GM21717 (cell line): ENCODE results near the gene RPIA.
"Not testable (repeated sequence)": the region's sequence is repeated elsewhere in the genome, so short reads cannot be mapped to it uniquely, and the experiment has no call there.

Source experiments
- ATAC-seq: cut with Tn5 transposase; IDR thresholded peaks from one replicate; pipeline ENCODE4 v1.9.1; 2021; ENCODE audit warnings: mild to moderate bottlenecking, moderate library complexity; ENCODE audit not compliant: unreplicated experiment

Gene RPIA

GRCh38 chr2:88733155-88733902, 41.9 kb downstream of the RPIA start:
- no peak for ATAC-seq

- ATAC-seq = no peak
Measured at GRCh38 chr2:88735133-88735532, 43.7 kb downstream of the RPIA start.

- ATAC-seq = no peak
Measured at GRCh38 chr2:88735853-88736252, 44.4 kb downstream of the RPIA start.

- no peak for ATAC-seq
Measured at GRCh38 chr2:88736437-88736836, 45.0 kb downstream of the RPIA start.

- ATAC-seq = no peak
Measured at GRCh38 chr2:88737385-88737784, 45.9 kb downstream of the RPIA start.

DNA sequence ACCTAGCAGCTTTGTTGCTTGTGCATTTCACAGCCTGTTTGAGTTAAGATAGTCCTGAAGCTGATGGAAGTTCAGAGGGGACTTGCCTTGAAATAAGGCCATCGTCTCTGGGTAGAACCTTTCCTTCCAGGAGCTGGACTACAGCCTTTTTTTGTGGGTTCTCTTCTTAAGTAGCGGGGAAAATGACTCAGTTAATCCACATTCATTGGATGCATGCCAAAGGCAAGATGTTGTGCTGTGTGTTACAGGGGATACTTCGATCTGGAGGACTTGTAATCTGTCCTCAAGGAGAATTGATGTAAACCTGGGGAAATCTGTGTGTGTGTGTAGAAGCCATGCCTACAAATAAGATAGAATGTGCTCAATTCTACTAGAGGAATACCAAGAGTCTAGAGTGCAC, 46.8 kb downstream of the RPIA start:
- no peak for ATAC-seq

DNA sequence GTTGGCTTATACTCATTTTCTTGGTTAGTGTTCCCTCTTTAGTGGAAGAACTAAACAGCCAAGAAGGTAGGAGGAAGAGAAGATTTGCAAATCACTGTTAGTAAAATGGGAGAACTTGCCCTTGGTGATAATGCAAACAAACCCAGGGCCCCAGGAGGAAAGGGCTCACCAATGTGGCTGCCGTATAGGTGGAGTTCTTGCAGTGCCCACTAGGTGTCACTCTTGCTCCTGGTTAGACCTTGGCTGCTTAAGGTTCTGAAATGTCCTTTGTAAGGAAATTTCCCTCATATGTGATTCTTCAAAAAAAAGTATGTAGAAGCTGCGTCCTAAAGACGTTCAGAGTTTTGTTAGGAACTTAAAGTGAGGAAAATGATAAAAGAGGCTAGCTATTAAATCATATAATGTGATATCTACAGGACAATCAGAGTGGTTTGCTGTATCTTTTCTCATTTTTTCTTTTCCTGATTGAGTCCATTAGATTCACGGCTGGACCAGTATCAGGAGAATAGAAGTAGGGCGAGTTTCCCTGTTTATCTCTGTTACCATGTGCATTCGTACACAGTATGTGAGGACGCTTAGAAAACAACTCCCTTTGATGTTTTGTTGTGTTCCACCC, 48.6 kb downstream of the RPIA start:
- peak; percentile 86 for ATAC-seq

DNA sequence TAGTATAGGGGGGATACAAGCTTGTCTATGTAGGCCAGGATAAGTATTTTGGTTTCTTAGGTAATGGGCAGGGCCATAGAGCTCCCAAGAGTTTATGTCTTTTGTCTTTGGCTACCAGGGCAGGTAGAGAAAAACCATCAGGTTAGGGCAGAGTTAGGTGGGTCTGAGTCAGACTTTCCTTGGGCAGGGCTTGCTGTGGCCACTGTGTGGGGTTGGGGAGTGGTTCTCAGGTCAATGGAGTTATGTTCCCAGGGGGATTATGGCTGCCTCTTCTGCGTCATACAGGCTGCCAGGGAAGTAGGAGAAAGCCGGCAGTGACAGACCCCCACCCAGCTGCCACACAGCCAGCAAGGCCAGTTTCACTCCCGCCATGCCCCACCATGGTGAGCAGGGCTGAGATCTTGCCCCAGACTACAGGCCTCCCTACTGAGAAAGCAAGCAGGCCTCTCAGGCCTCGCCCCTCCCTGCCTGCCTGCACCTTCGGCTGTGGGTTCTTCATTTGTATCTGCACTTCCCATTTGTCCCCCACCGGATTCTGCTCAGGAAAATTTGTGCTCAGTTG, 55.5 kb downstream of the RPIA start:
- no peak for ATAC-seq

DNA sequence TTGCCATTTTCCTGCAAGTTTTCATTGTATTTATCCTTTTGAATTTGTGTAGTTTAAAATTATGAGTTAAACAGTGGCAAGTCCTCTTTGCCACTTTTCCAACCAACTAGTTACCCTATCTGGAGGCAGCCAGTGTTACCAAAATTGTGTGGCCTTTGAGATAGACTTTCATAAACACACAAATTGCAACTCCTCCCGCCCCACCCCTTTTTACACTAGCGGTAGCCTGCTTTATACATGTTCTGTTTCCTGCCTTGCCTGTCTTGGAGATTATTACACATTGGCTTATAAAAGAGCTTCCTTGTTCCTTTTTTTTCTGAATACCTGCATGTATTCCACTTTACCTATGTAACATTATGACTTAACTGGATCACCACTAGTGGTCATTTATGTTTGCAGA, 56.5 kb downstream of the RPIA start:
- no peak for ATAC-seq

GRCh38 chr2:88751768-88752167, 60.3 kb downstream of the RPIA start:
- no peak for ATAC-seq

DNA sequence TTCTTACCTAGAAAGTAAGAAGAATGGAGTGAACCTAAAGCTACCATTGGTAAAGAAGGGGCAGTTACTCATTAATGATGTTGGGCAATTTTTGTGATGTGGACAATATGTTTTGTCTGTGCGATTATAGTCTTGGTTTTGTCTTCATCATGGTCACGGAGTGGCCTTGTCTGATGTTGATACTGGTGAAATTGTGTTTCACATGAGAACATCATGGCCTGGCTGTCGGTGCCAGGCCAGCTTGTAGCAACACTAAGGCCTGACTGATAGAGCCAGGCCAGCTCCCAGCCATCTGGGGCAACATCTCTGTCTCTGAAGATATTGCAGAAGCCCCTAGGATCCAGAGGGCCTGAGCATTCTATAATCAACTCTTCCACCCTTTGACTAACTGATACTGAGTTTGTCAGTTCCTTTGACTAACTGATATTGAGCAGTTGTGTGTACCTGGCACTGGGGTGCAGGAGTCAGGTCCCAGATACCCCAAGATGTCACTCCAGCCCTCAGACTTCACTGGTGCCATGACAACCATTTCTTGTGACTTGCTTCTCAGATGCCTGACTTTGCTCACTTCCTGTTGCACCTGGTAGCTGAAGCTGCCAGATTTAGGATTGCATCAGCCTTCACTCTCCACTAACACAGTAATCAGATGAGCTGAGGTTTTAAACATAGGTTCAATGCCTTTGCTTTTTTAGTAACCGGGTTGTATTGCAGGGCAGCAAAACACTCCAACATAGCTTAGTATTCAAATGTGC, 62.5 kb downstream of the RPIA start:
- peak; percentile 95 for ATAC-seq

DNA sequence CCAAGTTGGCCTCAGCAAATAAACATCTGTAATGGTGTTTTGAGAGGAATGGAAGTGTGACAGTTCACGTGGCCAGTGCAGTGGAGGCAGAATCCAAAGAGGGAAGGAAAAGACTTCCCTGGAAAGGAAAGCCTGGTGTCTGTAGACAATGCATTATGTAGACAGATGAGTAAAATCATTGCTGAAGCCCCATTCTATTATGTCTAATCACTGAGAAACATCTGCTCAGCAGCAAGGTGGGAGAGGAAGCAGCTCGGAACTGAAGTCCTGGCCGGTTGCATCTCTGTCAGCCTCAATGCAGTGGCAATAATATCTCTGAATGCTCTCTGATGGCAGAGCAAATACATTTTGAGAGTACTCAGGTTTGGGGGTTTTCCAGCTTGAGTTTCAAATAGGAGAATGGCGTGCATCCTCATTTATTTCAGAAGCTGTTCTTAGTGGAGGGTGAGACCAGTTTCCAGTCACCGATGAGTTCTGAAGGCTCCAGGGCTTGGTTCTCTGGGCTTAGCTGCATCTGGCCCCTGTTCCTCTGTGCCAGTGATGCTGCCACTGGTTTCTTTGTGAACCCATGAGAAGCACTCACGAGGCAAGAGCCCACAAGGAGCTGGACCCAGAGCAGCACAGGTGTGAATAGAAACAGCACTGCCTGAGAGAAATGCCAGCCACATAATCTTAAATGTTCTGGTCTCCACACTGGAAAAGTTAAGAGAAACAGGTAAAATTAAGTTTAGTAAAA, 63.3 kb downstream of the RPIA start:
- ATAC-seq = peak; percentile 39

DNA sequence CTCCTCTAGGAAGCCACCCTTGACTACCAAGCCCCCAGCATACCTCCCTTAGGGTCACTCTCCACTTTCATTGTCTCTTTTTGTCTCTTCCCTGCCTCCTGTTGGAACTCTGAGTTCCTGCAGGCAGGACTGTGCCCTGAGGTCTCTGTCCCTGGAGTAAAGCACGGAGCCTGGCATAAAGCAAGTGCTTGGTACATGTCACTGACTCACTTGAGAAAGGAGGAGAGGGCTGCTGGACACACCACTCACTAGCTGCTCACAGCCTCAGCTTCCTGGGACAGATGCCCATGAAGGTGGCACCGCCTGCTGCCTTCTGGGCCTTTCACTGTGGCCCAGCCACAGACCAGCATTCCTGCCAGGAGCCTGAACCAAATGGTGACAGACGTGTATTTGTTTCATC, 64.4 kb downstream of the RPIA start:
- no peak for ATAC-seq

DNA sequence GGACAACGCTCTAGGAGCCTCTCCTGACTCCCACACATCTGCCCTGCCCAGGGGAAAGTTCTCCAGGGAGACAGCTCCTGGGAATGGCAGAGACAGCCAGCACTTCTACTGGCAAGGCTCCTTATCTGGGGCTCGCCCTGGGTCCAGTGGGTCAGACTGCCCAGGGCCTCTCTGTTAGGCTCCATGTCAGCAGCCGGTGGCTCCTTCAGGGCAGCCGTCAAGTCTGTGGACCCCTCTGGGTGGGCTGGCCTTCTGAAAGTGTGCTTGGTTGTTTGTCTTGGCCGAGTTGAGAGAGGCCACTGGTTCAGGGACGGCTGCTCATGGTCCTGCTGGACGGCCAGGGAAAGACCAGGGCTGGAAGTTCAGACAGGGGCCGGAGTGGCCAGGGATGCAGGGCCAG, 65.6 kb downstream of the RPIA start:
- ATAC-seq = no peak

DNA sequence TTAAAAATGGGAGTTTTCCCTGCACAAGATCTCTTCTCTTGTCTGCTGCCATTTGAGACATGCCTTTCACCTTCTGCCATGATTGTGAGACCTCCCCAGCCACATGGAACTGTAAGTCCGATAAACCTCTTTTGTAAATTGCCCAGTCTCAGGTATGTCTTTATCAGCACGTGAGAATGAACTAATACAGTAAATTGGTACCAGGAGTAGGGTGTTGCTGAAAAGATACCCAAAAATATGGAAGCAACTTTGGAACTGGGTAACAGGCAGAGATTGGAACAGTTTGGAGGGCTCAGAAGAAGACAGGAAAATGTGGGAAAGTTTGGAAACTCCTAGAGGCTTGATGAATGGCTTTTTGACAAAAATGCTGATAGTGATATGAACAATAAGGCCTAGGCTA, 67.2 kb downstream of the RPIA start:
- ATAC-seq = not testable (repeated sequence)

DNA sequence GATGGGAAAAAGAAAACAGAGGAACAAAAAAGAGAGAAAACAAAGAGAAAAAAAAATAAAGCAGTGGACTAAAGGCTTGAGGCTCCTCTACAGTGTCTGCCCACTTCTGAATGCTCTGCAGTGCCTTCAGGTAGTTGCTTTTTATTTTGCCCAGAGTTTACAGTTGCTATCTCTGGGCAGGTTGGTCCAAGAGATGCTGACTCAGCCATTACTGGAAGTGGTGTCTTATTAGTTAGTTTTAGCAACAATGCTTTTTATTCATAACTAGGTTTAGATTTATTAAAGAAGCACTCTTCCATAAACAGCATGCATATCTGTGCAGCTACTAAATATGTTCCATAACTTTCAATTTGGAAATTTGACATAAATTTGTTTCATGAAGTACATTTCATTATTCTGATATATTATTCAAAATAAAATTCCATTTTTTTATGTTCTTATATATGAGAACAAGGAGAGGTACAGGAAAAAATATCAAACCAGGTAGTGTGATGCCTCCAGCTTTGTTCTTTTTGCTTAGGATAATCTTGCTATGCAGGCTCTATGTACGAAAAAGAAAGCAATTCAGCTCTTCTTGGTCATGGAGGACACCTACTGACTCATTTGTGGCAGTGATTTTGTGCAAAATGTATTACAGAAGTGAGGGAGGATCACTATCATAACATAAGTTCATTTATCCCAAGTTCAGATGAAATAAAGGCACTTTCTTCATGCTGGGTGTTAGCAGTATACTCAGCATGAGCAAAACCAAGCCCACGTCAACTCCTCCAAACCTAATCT, 69.5 kb downstream of the RPIA start:
- no peak for ATAC-seq

- no peak for ATAC-seq
Measured at GRCh38 chr2:88764141-88764849, 72.8 kb downstream of the RPIA start.

GRCh38 chr2:88764850-88765153, 73.3 kb downstream of the RPIA start:
- no peak for ATAC-seq

DNA sequence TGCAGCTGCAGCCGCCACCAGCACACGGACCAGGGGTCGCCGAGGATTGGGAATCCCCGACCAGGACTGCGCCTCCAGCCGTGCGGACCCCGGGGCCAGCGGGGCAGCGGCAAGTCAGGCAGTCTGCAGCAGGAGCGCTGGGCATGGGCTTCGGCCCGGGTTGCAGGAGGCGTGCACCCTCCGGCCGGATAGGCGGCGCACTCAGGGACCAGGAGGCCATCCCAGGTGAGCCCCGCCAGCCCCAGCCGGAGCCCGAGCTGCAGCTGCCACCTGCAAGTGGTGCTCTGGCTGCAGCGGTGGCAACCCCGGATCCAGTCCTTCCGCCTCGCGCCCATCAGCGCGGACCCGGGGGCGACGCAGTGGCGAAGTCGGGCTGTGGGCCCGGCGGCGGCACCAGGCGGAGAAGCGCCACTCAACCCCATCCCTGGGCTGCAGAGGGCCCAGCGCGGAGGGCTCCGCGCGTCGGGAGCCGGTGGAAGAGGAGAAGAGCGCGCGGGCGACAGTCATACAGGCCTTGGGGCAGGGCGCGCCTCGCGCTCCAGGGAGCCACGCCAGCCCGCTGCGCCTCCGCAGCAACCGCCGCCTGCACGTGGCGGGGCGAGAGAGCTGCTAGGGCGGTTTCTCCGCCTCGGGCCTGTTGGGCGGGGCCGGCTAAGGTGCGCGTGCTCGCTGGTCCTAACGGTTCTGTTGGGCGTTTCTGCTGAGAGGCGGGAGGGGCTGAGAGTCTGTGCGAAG, 73.8 kb downstream of the RPIA start:
- ATAC-seq = no peak
